Activated CD8-positive, alpha-beta memory T cell treated with anti-CD3 and anti-CD28 coated beads, Interleukin-2, amount 10 ng/mL, durations not matched to agents 7 days and 5 days (primary cell): ENCODE results near the gene GTF3C1. TPM values are rescaled to one million over a fixed set of nuclear protein-coding genes. Genes with fewer than 3 reads are reported as not detected.
"Not testable (repeated sequence)": the region's sequence is repeated elsewhere in the genome, so short reads cannot be mapped to it uniquely, and the experiment has no call there.

ENCODE experiments used
- ATAC-seq: fragments of 150-1000 bp; cut with Tn5 transposase; one replicate; pipeline ENCODE4 v1.10.0; 2021; ENCODE audit warnings: moderate library complexity
- CTCF ChIA-PET: fragments of 350-600 bp; sonication (Branson Sonifier 250); formaldehyde crosslinking; loops from one replicate; lab custom pipeline; 2021; ENCODE audit warnings: antibody characterized with exemption; lab: Charles Lee
- DNase-seq: peaks from one replicate; pipeline ENCODE4 v3.0.0-alpha.2; 2020
- H3K27ac Mint-ChIP-seq: one replicate; pipeline ENCODE4 v1.8.0; 2021; ENCODE audit warnings: mild to moderate bottlenecking, mixed read lengths
- H3K27me3 Mint-ChIP-seq: one replicate; pipeline ENCODE4 v1.8.0; 2021; ENCODE audit warnings: mixed read lengths
- H3K36me3 Mint-ChIP-seq: one replicate; pipeline ENCODE4 v1.8.0; 2021; ENCODE audit warnings: mild to moderate bottlenecking, mixed read lengths
- H3K4me1 Mint-ChIP-seq: one replicate; pipeline ENCODE4 v1.8.0; 2021; ENCODE audit warnings: mixed read lengths
- H3K4me3 Mint-ChIP-seq: one replicate; pipeline ENCODE4 v1.8.0; 2021; ENCODE audit warnings: mild to moderate bottlenecking, moderate library complexity, mixed read lengths
- H3K9me3 Mint-ChIP-seq: one replicate; pipeline ENCODE4 v1.8.0; 2022; ENCODE audit warnings: low read depth, mixed read lengths
- total RNA-seq, 2 experiments: library from RNA; stranded (reverse); gene quantifications; one replicate each; pipeline ENCODE4 v1.2.3, GENCODE V29; 2021

The GTF3C1 gene
- total RNA-seq, 2 experiments from 2014 or later: 56.1 to 58.6 TPM

GRCh38 chr16:27445502-27446175, 104.1 kb downstream of the GTF3C1 start:
- Mint-ChIP-seq H3K27ac (peak overlapping the region; percentile 89), H3K36me3 (peaks cover 86% of the 10 kb centered on the region), H3K4me1 (peaks cover 50% of the 10 kb centered on the region), H3K4me3 (no peak overlapping the region), H3K27me3 (no peaks in the 10 kb centered on the region), H3K9me3 (peaks cover 14% of the 10 kb centered on the region)
- CTCF ChIA-PET: interaction anchor here (0.6 to 2.5 kb wide), 4 partner anchors 24 to 191 kb away, joined by 3 to 8 read pairs (median 4); no protein-coding TSS in a partner anchor
- no peak for ATAC-seq
- no peak for DNase-seq

- CTCF ChIA-PET: no interaction called here
- Mint-ChIP-seq H3K4me1 (peaks cover 39% of the 10 kb centered on the region), H3K4me3 (no peak overlapping the region), H3K36me3 (peaks cover 84% of the 10 kb centered on the region), H3K9me3 (peaks cover 14% of the 10 kb centered on the region), H3K27me3 (no peaks in the 10 kb centered on the region), H3K27ac (peak overlapping the region; percentile 26)
- no peak for ATAC-seq
- no peak for DNase-seq
Measured at GRCh38 chr16:27444470-27444869, 105.2 kb downstream of the GTF3C1 start.

GRCh38 chr16:27444015-27444414, 105.7 kb downstream of the GTF3C1 start:
- peaks cover 84% of the 10 kb centered on the region for H3K36me3 Mint-ChIP-seq
- peaks cover 38% of the 10 kb centered on the region for H3K4me1 Mint-ChIP-seq
- H3K27me3 Mint-ChIP-seq: no peaks in the 10 kb centered on the region
- H3K4me3 Mint-ChIP-seq: no peak overlapping the region
- DNase-seq (no peak), ATAC-seq (no peak)
- CTCF ChIA-PET: no interaction called here
- peaks cover 14% of the 10 kb centered on the region for H3K9me3 Mint-ChIP-seq
- H3K27ac Mint-ChIP-seq: no peak overlapping the region

GRCh38 chr16:27441998-27442397, 107.7 kb downstream of the GTF3C1 start:
- Mint-ChIP-seq H3K9me3 (peaks cover 11% of the 10 kb centered on the region), H3K4me3 (no peak overlapping the region), H3K36me3 (peaks cover 80% of the 10 kb centered on the region), H3K27ac (no peak overlapping the region), H3K4me1 (peaks cover 20% of the 10 kb centered on the region), H3K27me3 (no peaks in the 10 kb centered on the region)
- ATAC-seq (no peak), DNase-seq (no peak)
- CTCF ChIA-PET: interaction anchor here (1.6 kb wide), 1 partner anchor 10 kb away, joined by 3 read pairs; no protein-coding TSS in a partner anchor

GRCh38 chr16:27441276-27441675, 108.4 kb downstream of the GTF3C1 start:
- peaks cover 13% of the 10 kb centered on the region for H3K4me1 Mint-ChIP-seq
- H3K36me3 Mint-ChIP-seq: peaks cover 78% of the 10 kb centered on the region
- ATAC-seq (no peak), DNase-seq (no peak)
- no peak overlapping the region for H3K4me3 Mint-ChIP-seq
- peak overlapping the region; percentile 21 for H3K27ac Mint-ChIP-seq
- CTCF ChIA-PET: interaction anchor here (1.1 to 1.6 kb wide), 2 partner anchors 10 to 11 kb away, joined by 3 read pairs; no protein-coding TSS in a partner anchor
- H3K27me3 Mint-ChIP-seq: no peaks in the 10 kb centered on the region
- peaks cover 10% of the 10 kb centered on the region for H3K9me3 Mint-ChIP-seq

- peak overlapping the region; percentile 12 for H3K27ac Mint-ChIP-seq
- no peak overlapping the region for H3K4me3 Mint-ChIP-seq
- H3K4me1 Mint-ChIP-seq: peaks cover 4% of the 10 kb centered on the region
- peaks cover 69% of the 10 kb centered on the region for H3K36me3 Mint-ChIP-seq
- ATAC-seq (no peak), DNase-seq (no peak)
- H3K27me3 Mint-ChIP-seq: no peaks in the 10 kb centered on the region
- CTCF ChIA-PET: no interaction called here
- H3K9me3 Mint-ChIP-seq: peaks cover 4% of the 10 kb centered on the region
Measured at GRCh38 chr16:27439271-27440018, 110.3 kb downstream of the GTF3C1 start.

- DNase-seq: peak; percentile 3
Measured at GRCh38 chr16:27437946-27438345, 111.8 kb downstream of the GTF3C1 start.

GRCh38 chr16:27436921-27437650, 112.6 kb downstream of the GTF3C1 start:
- CTCF ChIA-PET: no interaction called here
- Mint-ChIP-seq H3K27ac (no peak overlapping the region), H3K4me3 (no peak overlapping the region), H3K27me3 (no peaks in the 10 kb centered on the region), H3K36me3 (peaks cover 59% of the 10 kb centered on the region), H3K4me1 (peaks cover 12% of the 10 kb centered on the region), H3K9me3 (no peaks in the 10 kb centered on the region)
- ATAC-seq (no peak), DNase-seq (peak; percentile 35)

More at GRCh38 chr16:27437946-27438345, 111.8 kb downstream of the GTF3C1 start:
- Mint-ChIP-seq H3K36me3 (peaks cover 64% of the 10 kb centered on the region), H3K4me1 (peaks cover 5% of the 10 kb centered on the region), H3K4me3 (no peak overlapping the region), H3K27ac (no peak overlapping the region), H3K9me3 (no peaks in the 10 kb centered on the region), H3K27me3 (no peaks in the 10 kb centered on the region)
- ATAC-seq: no peak
- CTCF ChIA-PET: no interaction called here

GRCh38 chr16:27436065-27436464, 113.6 kb downstream of the GTF3C1 start:
- H3K9me3 Mint-ChIP-seq: no peaks in the 10 kb centered on the region
- H3K27me3 Mint-ChIP-seq: no peaks in the 10 kb centered on the region
- peaks cover 19% of the 10 kb centered on the region for H3K4me1 Mint-ChIP-seq
- peak overlapping the region; percentile 44 for H3K27ac Mint-ChIP-seq
- no peak overlapping the region for H3K4me3 Mint-ChIP-seq
- H3K36me3 Mint-ChIP-seq: peaks cover 57% of the 10 kb centered on the region
- CTCF ChIA-PET: no interaction called here
- no peak for ATAC-seq
- no peak for DNase-seq

- H3K4me3 Mint-ChIP-seq, H3K27ac Mint-ChIP-seq, ATAC-seq, H3K27me3 Mint-ChIP-seq, DNase-seq, H3K9me3 Mint-ChIP-seq, CTCF ChIA-PET: not testable (repeated sequence)
- peaks cover 59% of the 10 kb centered on the region for H3K36me3 Mint-ChIP-seq
- H3K4me1 Mint-ChIP-seq: peaks cover 28% of the 10 kb centered on the region
Measured at GRCh38 chr16:27435146-27435545, 114.6 kb downstream of the GTF3C1 start.

GRCh38 chr16:27434141-27435051, 115.3 kb downstream of the GTF3C1 start:
- DNase-seq (peak; percentile 35), ATAC-seq (no peak)
- peaks cover 33% of the 10 kb centered on the region for H3K4me1 Mint-ChIP-seq
- H3K4me3 Mint-ChIP-seq: no peak overlapping the region
- H3K36me3 Mint-ChIP-seq: peaks cover 58% of the 10 kb centered on the region
- CTCF ChIA-PET: interaction anchor here (1.2 kb wide), 1 partner anchor 15 kb away, joined by 4 read pairs; no protein-coding TSS in a partner anchor
- H3K9me3 Mint-ChIP-seq: no peaks in the 10 kb centered on the region
- no peak overlapping the region for H3K27ac Mint-ChIP-seq
- H3K27me3 Mint-ChIP-seq: no peaks in the 10 kb centered on the region

- H3K27me3 Mint-ChIP-seq: no peaks in the 10 kb centered on the region
- H3K9me3 Mint-ChIP-seq: no peaks in the 10 kb centered on the region
- no peak overlapping the region for H3K4me3 Mint-ChIP-seq
- peaks cover 35% of the 10 kb centered on the region for H3K4me1 Mint-ChIP-seq
- CTCF ChIA-PET: interaction anchor here (0.9 to 1.2 kb wide), 3 partner anchors 16 to 60 kb away, joined by 3 to 4 read pairs (median 3); no protein-coding TSS in a partner anchor
- peak overlapping the region; percentile 12 for H3K27ac Mint-ChIP-seq
- no peak for DNase-seq
- H3K36me3 Mint-ChIP-seq: peaks cover 56% of the 10 kb centered on the region
- no peak for ATAC-seq
Measured at GRCh38 chr16:27433636-27434035, 116.1 kb downstream of the GTF3C1 start.
